Ishikawa (cell line): ENCODE results near the gene PLEKHB2.
A peak's percentile ranks its signal among the peaks of the same experiment; 100 is the strongest.

ENCODE experiments used
- CEBPB ChIP-seq: IDR thresholded peaks from 2 replicates; pipeline ENCODE4 v1.6.1; 2012
- CREB1 ChIP-seq: IDR thresholded peaks from 2 replicates; pipeline ENCODE4 v1.6.1; 2012; ENCODE audit warnings: low read depth
- EGR1 ChIP-seq: IDR thresholded peaks from 2 replicates; pipeline ENCODE4 v1.6.1; 2012
- EP300 ChIP-seq: IDR thresholded peaks from 2 replicates; pipeline ENCODE4 v1.6.1; 2012; ENCODE audit warnings: borderline replicate concordance
- FOXM1 ChIP-seq: IDR thresholded peaks from 2 replicates; pipeline ENCODE4 v1.6.1; 2012; ENCODE audit warnings: low read depth, borderline replicate concordance
- NFIC ChIP-seq: IDR thresholded peaks from 2 replicates; pipeline ENCODE4 v1.6.1; 2012
- RAD21 ChIP-seq: IDR thresholded peaks from 2 replicates; pipeline ENCODE4 v1.6.1; 2012; ENCODE audit warnings: low read depth
- TAF1 ChIP-seq: IDR thresholded peaks from 2 replicates; pipeline ENCODE4 v1.6.1; 2012; ENCODE audit warnings: low read depth, mild to moderate bottlenecking
- TCF12 ChIP-seq: IDR thresholded peaks from 2 replicates; pipeline ENCODE4 v1.6.1; 2012; ENCODE audit warnings: low read depth
- TEAD4 ChIP-seq: IDR thresholded peaks from 2 replicates; pipeline ENCODE4 v1.6.1; 2012
- YY1 ChIP-seq: IDR thresholded peaks from 2 replicates; pipeline ENCODE4 v1.6.1; 2012; ENCODE audit warnings: low read depth
- ZBTB7A ChIP-seq: IDR thresholded peaks from 2 replicates; pipeline ENCODE4 v1.6.1; 2012; ENCODE audit warnings: low read depth
- TF ChIP-seq, protein P1 (sequence below): IDR thresholded peaks from 2 replicates; pipeline ENCODE4 v1.6.1; 2012
- TF ChIP-seq, protein P2 (sequence below): IDR thresholded peaks from 2 replicates; pipeline ENCODE4 v1.6.1; 2012
- TF ChIP-seq, protein P3 (sequence below): IDR thresholded peaks from 2 replicates; pipeline ENCODE4 v1.6.1; 2012; ENCODE audit warnings: low read depth, mild to moderate bottlenecking

Gene PLEKHB2, protein sequence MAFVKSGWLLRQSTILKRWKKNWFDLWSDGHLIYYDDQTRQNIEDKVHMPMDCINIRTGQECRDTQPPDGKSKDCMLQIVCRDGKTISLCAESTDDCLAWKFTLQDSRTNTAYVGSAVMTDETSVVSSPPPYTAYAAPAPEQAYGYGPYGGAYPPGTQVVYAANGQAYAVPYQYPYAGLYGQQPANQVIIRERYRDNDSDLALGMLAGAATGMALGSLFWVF

DNA sequence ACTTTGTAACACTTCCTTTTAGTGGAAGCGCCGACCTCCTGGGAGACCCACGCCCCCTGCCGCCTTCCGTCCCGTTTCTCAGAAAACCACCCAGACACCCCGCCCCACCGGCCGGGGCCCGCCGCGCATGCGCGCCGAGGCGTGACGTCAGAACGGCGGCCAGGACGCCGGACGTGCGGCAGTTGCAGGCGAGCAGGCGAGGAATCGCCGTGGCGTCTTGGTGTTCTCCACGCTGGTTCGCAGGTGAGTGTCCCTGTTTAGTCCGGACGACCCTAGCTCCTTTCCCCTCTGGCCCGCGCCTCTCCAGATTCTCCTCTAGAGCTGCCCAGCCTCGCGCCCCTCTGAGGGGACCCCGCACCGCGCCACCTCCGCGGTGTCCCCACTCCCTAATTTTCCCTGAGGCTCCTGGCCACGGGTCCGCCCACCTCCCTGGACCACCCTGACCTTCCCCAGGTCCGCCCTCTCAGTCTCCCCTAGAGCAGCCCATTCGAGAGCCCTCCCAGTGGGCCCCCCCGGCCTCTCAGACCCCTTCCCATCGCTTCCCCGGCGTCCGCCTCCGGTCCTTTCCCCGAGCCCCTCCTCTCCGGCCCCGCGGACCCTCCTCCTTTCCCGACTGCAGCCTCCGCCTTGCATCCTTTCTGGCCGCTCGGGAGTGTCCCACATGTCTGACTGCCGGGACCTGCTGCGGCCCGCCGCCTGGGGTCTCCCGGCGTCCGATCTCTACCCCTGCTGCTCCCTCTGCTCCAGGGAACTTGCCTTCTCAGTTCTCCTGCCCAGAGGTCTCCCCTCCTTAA lies at the start of gene PLEKHB2:
PLEKHB2 (plus strand) TSS at position 181 of the 794 bp plus-strand sequence. CDS start 15,606 bp downstream, outside the sequence.
- TF ChIP-seq NFIC (no peak), ZBTB7A (peak; percentile 87), TEAD4 (no peak), CEBPB (no peak), YY1 (0 out of 2 replicates have a peak, but pooled peaks have one; percentile 28), RAD21 (no peak), EP300 (no peak), CREB1 (peak; percentile 60; the same call in 1 of the 2 replicates), TAF1 (peak; percentile 82)
- TF ChIP-seq, protein P1, sequence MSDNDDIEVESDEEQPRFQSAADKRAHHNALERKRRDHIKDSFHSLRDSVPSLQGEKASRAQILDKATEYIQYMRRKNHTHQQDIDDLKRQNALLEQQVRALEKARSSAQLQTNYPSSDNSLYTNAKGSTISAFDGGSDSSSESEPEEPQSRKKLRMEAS, result peak; percentile 71
- TF ChIP-seq, protein P2, sequence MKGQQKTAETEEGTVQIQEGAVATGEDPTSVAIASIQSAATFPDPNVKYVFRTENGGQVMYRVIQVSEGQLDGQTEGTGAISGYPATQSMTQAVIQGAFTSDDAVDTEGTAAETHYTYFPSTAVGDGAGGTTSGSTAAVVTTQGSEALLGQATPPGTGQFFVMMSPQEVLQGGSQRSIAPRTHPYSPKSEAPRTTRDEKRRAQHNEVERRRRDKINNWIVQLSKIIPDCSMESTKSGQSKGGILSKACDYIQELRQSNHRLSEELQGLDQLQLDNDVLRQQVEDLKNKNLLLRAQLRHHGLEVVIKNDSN, result no peak

DNA sequence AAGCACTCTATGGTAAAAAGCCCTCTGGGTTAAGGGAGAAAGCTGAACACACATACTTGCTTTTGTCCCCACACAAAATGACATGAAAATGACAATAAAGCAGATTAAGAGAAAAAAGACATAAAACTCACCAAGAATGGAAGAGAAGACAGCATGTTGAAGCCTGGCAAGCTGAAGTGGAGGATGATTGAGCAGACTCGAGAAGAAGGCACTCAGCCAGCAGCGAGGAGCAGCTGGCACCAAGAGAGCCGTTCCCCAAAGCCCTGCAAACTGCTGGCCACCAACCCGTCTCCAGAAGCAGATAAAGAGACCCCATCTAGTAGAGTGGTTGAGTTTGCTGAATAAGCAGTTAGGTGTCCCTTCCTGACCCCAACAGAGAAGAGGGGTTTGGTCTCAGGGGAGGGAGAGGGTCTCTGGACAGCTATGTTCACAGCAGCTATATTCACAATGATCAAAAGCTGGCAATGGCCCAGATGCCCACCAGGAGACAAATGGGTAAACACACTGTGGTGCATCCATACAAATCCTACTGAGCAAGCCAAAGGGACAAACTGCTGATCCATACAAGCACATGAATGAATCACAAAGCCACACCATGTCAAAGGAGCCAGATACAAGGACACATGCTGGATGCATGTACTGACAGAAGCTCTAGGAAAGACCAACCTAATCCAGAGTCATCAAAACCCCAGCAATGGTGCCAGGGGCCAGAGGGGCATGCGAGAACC lies 48.8 kb upstream of the PLEKHB2 start:
- no peak for TF ChIP-seq TAF1
- TF ChIP-seq TCF12, result no peak
- TF ChIP-seq NFIC, result no peak

DNA sequence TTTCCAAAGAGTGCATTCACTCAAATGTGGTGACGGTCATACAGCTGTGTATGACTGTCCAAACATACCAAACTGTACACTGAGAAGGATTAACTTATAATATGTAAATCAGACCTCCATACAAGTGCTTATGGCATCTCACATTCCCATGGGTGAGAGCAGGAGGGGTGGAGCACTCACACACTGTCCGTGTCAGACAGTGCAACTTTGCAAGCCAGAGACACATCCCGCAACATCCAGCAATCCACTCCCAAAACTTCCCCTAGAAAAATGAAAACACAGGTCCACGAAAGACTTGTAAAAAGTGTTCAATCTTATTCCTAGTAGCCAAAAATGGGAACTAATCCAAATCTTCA lies 48.2 kb upstream of the PLEKHB2 start:
- TF ChIP-seq CEBPB (no peak), EGR1 (no peak), TEAD4 (no peak), CREB1 (no peak), TAF1 (no peak), YY1 (no peak), TCF12 (no peak), RAD21 (no peak), NFIC (no peak), ZBTB7A (no peak), EP300 (no peak), FOXM1 (no peak)
- TF ChIP-seq, protein P3, sequence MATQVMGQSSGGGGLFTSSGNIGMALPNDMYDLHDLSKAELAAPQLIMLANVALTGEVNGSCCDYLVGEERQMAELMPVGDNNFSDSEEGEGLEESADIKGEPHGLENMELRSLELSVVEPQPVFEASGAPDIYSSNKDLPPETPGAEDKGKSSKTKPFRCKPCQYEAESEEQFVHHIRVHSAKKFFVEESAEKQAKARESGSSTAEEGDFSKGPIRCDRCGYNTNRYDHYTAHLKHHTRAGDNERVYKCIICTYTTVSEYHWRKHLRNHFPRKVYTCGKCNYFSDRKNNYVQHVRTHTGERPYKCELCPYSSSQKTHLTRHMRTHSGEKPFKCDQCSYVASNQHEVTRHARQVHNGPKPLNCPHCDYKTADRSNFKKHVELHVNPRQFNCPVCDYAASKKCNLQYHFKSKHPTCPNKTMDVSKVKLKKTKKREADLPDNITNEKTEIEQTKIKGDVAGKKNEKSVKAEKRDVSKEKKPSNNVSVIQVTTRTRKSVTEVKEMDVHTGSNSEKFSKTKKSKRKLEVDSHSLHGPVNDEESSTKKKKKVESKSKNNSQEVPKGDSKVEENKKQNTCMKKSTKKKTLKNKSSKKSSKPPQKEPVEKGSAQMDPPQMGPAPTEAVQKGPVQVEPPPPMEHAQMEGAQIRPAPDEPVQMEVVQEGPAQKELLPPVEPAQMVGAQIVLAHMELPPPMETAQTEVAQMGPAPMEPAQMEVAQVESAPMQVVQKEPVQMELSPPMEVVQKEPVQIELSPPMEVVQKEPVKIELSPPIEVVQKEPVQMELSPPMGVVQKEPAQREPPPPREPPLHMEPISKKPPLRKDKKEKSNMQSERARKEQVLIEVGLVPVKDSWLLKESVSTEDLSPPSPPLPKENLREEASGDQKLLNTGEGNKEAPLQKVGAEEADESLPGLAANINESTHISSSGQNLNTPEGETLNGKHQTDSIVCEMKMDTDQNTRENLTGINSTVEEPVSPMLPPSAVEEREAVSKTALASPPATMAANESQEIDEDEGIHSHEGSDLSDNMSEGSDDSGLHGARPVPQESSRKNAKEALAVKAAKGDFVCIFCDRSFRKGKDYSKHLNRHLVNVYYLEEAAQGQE, result no peak
- TF ChIP-seq, protein P2, result no peak
- TF ChIP-seq, protein P1, result no peak

DNA sequence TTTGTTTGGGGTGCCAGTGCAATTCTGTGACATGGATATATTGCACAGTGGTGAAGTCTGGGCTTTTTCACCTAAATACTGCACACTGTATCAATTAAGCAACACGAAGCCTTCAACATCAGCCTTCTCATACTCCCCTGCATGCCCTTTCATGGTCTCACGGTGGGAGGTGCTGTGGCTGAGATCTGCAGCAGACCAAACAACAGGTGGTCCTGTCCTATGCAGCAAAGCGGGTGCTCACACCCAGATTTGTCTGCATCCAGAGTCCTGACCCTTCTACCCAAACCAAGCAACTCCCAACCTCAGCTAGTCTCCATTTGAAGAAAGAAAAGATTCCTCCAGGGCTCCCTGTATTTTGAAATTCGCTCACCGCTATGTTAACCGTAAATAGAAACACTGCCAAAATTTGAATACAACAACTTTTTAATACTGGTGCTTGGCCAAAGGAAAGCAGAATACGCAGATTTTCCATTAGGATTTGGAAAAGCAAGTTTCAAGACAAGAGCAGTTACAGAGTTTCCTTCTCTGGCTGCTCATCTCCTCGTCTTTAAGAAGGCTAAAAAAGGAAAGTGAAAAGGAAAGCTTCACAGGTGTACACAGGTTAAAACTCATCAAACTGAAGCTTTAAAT lies 46.8 kb upstream of the PLEKHB2 start:
- TF ChIP-seq ZBTB7A (no peak), EGR1 (no peak), TAF1 (no peak), EP300 (no peak), RAD21 (no peak), CEBPB (no peak), TCF12 (no peak), TEAD4 (no peak), CREB1 (no peak)

DNA sequence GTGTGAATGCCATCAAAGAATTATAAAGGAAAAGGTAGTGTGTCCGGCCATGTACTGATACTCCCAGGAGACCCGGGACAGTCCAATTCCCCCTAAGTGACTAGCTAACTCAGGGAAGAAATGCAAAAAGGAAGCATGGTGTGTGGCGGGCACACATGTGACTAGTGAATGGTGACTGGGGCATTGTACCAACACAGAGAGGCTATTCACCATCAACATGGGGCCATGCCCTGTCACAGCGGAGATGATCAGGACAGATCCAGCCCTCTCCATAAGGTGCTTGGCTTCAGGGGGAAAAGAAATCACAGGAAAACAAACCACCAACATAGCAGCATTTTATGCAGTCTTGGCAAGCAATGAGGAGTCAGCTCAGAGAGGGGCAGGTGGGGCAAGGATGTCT lies 46.2 kb upstream of the PLEKHB2 start:
- TF ChIP-seq TCF12 (no peak), YY1 (no peak), RAD21 (no peak), ZBTB7A (no peak), EP300 (no peak), NFIC (no peak), EGR1 (no peak), TAF1 (no peak), TEAD4 (no peak), FOXM1 (no peak), CREB1 (no peak)
- TF ChIP-seq, protein P3, result no peak
- TF ChIP-seq, protein P1, result no peak
- TF ChIP-seq, protein P2, result no peak
